Measurements from ENCODE around the gene DNAH17.

DNA sequence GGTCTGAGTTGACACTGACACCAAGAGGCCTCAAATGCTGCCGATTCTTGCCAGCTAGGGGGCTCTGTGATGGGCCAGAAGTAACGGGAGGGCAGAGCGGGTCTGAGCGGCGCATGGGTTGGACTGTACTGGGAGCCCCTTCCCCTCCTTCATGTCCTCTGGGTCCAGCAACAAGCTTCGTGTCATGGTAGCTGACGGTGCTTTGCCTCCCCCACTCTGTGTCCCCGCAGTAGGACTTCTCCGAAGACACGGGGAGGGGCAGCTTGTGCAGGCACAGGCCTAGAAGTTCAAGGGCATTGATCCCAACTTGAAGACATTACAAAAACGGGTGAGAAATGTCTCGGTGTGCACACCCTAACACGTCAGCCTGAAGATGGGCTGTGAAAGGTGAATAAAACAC is 39.8 kb upstream of the DNAH17 start:
- TF ChIP-seq BCL11A (IDR thresholded peaks at IDR 0.05; ENCODE audit: low read depth in 2 of 2, low read length in 2 of 2) (no peak), CHD1 (IDR thresholded peaks at IDR 0.05; ENCODE audit: low read depth, low read length) (no peak), CREB1 (IDR thresholded peaks at IDR 0.05) (no peak), MAFK (IDR thresholded peaks at IDR 0.05; ENCODE audit: low read depth, low read length) (no peak), POLR2A (IDR thresholded peaks at IDR 0.05; ENCODE audit: control extremely low read depth in 1 of 2, low read depth in 2 of 2, low read length in 2 of 2) (no peak), CBX8 (IDR thresholded peaks at IDR 0.05; ENCODE audit: borderline replicate concordance, low read depth, low read length) (no peak), CEBPB (IDR thresholded peaks at IDR 0.05; ENCODE audit: low read depth, low read length) (no peak), RFX5 (IDR thresholded peaks at IDR 0.05; ENCODE audit: borderline replicate concordance, low read depth, low read length) (no peak), HDAC6 (IDR thresholded peaks at IDR 0.05; ENCODE audit: low read depth, low read length) (no peak), RXRA (IDR thresholded peaks at IDR 0.05; ENCODE audit: insufficient read depth, low read depth, low read length) (no peak), POLR2AphosphoS5 (IDR thresholded peaks at IDR 0.05; ENCODE audit: low read depth, low read length) (no peak), RAD21 (IDR thresholded peaks at IDR 0.05 in 1 of 2, conservative IDR thresholded peaks at IDR 0.05 in 1 of 2; ENCODE audit: low read depth in 2 of 2, low read length in 2 of 2) (no peak), BACH1 (IDR thresholded peaks at IDR 0.05; ENCODE audit: low read length) (no peak)
- TF ChIP-seq, protein P1, sequence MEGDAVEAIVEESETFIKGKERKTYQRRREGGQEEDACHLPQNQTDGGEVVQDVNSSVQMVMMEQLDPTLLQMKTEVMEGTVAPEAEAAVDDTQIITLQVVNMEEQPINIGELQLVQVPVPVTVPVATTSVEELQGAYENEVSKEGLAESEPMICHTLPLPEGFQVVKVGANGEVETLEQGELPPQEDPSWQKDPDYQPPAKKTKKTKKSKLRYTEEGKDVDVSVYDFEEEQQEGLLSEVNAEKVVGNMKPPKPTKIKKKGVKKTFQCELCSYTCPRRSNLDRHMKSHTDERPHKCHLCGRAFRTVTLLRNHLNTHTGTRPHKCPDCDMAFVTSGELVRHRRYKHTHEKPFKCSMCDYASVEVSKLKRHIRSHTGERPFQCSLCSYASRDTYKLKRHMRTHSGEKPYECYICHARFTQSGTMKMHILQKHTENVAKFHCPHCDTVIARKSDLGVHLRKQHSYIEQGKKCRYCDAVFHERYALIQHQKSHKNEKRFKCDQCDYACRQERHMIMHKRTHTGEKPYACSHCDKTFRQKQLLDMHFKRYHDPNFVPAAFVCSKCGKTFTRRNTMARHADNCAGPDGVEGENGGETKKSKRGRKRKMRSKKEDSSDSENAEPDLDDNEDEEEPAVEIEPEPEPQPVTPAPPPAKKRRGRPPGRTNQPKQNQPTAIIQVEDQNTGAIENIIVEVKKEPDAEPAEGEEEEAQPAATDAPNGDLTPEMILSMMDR (IDR thresholded peaks at IDR 0.05; ENCODE audit: control extremely low read depth in 1 of 3, insufficient read depth in 1 of 3, low read depth in 1 of 3, low read length in 3 of 3) = no peak
